Mucosa of rectum (tissue), 2 donors: Measurements from ENCODE around the gene NBPF11.
"Not testable (repeated sequence)": the region's sequence is repeated elsewhere in the genome, so short reads cannot be mapped to it uniquely, and the experiment has no call there.

ENCODE experiments used
- H3K27ac ChIP-seq, 2 donors: one replicate each; pipeline ENCODE4 v1.7.0; 2013; ENCODE audit warnings: inconsistent platforms in 2 of 2, low read depth in 2 of 2, low read length in 2 of 2
- H3K27me3 ChIP-seq, 2 donors: one replicate each; pipeline ENCODE4 v1.7.0; 2013; ENCODE audit warnings: low read length in 2 of 2; ENCODE audit not compliant: control insufficient read depth in 2 of 2, insufficient read depth in 2 of 2
- H3K36me3 ChIP-seq, 2 donors: one replicate each; pipeline ENCODE4 v1.7.0; 2013; ENCODE audit warnings: low read length in 2 of 2; ENCODE audit not compliant: control insufficient read depth in 2 of 2, insufficient read depth in 2 of 2
- H3K4me1 ChIP-seq, 2 donors: one replicate each; pipeline ENCODE4 v1.7.0; 2013; ENCODE audit warnings: low read length in 2 of 2, mild to moderate bottlenecking in 1 of 2; ENCODE audit not compliant: control insufficient read depth in 2 of 2, insufficient read depth in 2 of 2
- H3K4me3 ChIP-seq, 2 donors: one replicate each; pipeline ENCODE4 v1.7.0; 2013; ENCODE audit warnings: low read length in 2 of 2
- H3K9ac ChIP-seq, 2 donors: one replicate each; pipeline ENCODE4 v1.7.0; 2013; ENCODE audit warnings: low read length in 2 of 2, low read depth in 1 of 2, mild to moderate bottlenecking in 1 of 2
- H3K9me3 ChIP-seq, 2 donors: one replicate each; pipeline ENCODE4 v1.7.0; 2013; ENCODE audit warnings: low read length in 2 of 2; ENCODE audit not compliant: control insufficient read depth in 2 of 2
- donor health status: healthy.
- donor health status: Normal muscosa, but diverticular disease.

Gene NBPF11

DNA sequence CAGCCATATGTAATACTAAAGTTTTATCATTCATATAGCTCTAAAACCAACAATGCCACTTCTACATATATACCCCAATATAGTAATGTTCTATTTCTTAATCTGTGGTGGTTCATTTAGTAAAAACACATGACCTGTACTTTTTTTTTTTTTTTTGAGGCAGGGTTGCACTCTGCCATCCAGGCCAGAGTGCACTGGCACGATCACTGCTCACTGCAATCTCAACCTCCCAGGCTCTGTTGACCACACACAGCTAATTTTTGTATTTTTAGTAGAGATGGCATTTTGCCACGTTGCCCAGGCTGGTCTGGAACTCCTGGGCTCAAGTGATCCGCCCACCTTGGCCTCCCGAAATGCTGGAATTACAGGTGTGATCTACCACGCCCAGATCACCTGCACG lies 2.1 kb downstream of the NBPF11 start:
- H3K4me1 ChIP-seq, H3K27ac ChIP-seq, H3K9ac ChIP-seq, H3K4me3 ChIP-seq, H3K9me3 ChIP-seq, H3K36me3 ChIP-seq, H3K27me3 ChIP-seq: not testable (repeated sequence)

DNA sequence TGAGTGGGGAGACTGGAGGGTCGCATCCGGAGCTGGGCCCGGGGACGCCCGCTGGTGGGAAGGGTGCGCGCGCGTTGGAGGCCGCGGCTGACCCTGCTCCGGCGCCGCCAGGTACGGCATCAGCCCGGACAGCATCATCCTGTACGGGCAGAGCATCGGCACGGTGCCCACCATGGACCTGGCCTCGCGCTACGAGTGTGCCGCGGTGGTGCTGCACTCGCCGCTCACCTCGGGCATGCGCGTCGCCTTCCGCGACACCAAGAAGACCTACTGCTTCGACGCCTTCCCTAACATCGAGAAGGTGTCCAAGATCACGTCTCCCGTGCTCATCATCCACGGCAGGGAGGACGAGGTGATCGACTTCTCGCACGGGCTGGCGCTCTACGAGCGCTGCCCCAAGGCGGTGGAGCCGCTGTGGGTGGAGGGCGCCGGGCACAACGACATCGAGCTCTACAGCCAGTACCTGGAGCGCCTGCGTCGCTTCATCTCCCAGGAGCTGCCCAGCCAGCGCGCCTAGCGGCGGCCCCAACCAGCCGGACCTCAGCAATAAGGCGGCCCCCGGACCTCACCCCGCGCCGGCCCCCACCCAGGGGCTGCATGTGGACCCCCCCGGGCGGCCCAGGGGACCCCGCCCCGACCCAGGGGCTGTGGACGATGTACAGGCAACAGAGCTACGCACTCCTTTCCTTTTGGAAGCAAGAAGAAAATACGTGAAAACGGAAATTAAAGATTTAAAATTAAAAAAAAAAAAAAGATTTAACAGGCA lies 2.8 kb downstream of the NBPF11 start:
- not testable (repeated sequence) for H3K36me3 ChIP-seq, H3K9me3 ChIP-seq, H3K4me3 ChIP-seq, H3K27me3 ChIP-seq, H3K27ac ChIP-seq, H3K9ac ChIP-seq, H3K4me1 ChIP-seq

DNA sequence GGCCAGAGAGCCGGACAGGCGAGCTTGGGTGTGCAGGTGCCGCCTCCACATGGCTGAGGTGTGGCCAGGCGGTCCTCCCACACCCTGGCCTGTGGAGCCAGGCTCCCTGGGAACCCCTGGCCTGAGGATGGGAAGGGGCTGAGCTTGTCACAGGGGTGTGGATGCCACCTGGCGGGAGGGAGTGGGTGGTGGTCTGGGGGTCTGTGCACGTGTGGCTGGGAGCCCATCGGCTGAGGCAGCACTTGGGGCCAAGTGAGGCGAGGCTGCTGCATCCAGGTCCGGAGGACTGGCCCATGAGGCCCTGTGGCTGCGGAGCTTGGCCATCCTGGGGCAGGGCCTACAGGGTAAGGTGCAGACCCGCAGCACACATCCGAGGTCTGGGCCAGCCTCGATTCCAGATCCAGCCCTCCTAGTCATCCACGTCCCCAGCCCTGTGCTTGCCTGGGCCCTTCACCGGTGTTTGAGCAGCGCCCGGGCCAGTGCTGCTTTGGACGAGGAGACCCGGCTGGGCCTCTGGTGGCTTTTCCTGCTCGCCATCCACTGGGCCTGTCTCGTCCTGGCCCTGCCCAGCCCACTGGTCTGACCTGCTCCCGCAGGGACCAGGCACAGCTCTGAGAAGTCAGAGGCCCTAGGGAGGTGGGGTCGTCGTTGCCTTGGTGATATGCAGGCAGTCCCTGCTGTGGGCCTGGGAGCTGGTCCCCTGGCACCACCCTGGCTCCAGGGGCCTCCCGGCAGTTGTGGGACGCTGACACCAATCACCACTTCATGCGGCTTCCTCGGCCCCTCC lies 4.8 kb downstream of the NBPF11 start:
- H3K36me3 ChIP-seq, H3K4me3 ChIP-seq, H3K27me3 ChIP-seq, H3K9me3 ChIP-seq, H3K27ac ChIP-seq, H3K4me1 ChIP-seq, H3K9ac ChIP-seq: not testable (repeated sequence)

DNA sequence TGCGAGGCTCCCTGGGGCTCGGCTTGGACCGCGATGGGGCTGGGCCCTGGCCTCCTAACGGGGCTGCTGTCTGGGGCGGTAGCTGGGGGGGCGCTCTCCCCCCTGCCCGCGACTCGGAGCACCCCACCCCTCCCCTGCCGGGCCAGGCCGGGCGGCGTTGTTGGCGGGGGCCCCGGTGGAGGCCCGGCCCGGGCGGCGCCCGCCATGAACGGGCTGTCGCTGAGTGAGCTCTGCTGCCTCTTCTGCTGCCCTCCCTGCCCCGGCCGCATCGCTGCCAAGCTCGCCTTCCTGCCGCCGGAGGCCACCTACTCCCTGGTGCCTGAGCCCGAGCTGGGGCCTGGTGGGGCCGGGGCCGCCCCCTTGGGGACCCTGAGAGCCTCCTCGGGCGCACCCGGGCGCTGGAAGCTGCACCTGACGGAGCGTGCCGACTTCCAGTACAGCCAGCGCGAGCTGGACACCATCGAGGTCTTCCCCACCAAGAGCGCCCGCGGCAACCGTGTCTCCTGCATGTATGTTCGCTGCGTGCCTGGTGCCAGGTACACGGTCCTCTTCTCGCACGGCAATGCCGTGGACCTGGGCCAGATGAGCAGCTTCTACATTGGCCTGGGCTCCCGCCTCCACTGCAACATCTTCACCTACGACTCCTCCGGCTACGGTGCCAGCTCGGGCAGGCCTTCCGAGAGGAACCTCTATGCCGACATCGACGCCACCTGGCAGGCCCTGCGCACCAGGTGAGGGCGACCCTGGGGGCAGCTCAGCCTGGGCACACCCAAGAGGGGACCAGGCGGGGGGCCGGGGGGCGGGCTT lies 5.7 kb downstream of the NBPF11 start:
- H3K4me3 ChIP-seq, result not testable (repeated sequence)

DNA sequence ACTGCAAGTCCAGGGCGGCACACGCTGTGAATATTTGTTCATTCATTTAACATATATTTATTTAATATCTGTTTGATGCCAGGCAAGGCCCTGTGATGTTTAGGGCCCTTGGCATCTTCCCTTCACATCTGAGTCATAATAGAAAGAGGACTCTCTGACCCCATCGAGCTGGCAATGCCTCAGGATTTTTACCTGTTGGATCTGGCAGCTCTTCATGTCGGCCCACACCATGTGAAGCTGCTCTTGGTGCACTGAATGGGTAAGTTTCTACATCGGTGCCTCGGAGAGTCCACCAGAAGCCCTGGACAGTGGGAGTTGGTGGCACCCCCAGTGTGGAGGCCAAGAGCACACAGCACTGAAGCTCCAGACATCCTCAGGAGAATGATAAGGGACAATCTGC lies 8.9 kb downstream of the NBPF11 start:
- not testable (repeated sequence) for H3K4me3 ChIP-seq, H3K36me3 ChIP-seq, H3K27ac ChIP-seq, H3K9ac ChIP-seq, H3K9me3 ChIP-seq, H3K27me3 ChIP-seq, H3K4me1 ChIP-seq

More for the DNA sequence above, 5.7 kb downstream of the NBPF11 start:
- H3K36me3 ChIP-seq, H3K4me1 ChIP-seq, H3K9ac ChIP-seq, H3K9me3 ChIP-seq, H3K27me3 ChIP-seq, H3K27ac ChIP-seq: not testable (repeated sequence)

DNA sequence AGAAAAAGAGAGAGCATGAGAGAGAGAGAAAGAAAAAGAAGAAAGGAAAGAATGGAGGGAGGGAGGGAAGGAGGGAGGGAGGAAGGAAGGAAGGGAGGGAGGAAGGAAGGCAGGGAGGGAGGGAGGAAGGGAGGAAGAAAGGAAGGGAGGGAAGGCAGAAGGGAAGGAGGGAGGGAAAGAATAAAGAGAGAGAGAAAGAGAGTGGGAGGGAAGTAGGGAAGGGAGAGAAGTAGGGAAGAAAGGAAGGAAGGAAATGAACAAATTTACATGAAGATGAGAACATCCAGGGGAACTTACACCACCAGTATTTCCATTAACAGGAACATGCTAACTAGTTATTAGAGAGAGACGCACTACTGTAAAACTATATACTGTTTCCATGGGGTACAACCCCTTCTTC lies 10.1 kb downstream of the NBPF11 start:
- H3K4me3 ChIP-seq, H3K9ac ChIP-seq, H3K27ac ChIP-seq, H3K36me3 ChIP-seq, H3K4me1 ChIP-seq, H3K9me3 ChIP-seq, H3K27me3 ChIP-seq: not testable (repeated sequence)

DNA sequence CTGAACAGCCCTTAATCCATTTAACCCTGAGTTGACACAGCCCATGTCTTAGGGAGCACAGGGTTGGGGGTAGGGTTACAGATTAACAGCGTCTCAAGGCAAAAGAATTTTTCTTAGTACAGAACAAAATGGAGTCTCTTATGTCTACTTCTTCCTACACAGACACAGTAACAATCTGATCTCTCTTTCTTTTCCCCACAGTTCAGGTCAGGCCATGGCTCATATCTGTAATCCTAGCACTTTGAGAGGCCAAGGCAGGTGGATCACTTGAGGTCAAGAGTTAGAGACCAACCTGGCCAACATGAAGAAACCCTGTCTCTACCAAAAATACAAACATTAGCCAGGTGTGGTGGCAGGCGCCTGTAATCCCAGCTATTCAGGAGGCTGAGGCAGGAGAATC lies 13.5 kb downstream of the NBPF11 start:
- H3K9me3 ChIP-seq, H3K27me3 ChIP-seq, H3K27ac ChIP-seq, H3K4me1 ChIP-seq, H3K4me3 ChIP-seq, H3K36me3 ChIP-seq, H3K9ac ChIP-seq: not testable (repeated sequence)

DNA sequence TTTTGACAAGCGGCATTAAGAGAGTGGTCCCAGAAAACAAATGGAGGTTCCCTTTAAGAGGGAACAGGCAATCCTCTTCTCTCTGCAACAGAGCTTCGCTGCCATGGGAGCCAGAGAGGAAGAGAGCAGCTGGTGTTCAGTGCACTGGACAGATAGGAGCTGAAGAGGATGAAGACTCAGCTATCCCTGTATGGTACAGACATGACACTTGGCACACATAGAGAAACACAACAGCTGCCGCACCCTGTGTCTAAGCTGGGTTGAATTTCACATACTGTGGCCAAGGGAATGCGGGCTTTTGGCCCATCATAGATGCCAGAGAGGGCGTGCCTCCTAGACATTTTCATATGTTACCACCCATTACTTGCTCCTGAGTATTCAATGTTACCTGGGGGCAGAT lies 29.7 kb downstream of the NBPF11 start:
- H3K4me1 ChIP-seq, H3K4me3 ChIP-seq, H3K36me3 ChIP-seq, H3K9ac ChIP-seq, H3K27me3 ChIP-seq, H3K9me3 ChIP-seq, H3K27ac ChIP-seq: not testable (repeated sequence)

DNA sequence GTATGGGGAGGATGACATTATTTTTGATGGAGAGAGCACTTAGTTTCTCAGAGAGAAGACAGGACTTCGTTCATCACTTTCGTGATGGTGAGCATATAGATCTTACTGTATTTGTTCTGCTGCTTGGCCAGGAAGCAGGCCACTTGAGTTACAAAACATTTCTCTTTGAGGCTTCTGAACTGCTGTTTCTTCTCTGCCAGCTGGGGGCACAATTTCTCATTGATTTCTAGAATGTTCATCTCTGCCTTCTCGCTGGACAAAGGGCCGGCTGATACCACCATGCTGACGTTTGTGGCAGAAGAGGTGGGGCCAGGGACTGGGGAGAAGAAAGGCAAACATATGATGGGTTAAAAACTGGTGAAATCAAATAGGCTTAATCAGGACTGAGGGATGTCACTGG lies 31.7 kb downstream of the NBPF11 start:
- H3K36me3 ChIP-seq, H3K27me3 ChIP-seq, H3K27ac ChIP-seq, H3K9me3 ChIP-seq, H3K4me1 ChIP-seq, H3K9ac ChIP-seq, H3K4me3 ChIP-seq: not testable (repeated sequence)

DNA sequence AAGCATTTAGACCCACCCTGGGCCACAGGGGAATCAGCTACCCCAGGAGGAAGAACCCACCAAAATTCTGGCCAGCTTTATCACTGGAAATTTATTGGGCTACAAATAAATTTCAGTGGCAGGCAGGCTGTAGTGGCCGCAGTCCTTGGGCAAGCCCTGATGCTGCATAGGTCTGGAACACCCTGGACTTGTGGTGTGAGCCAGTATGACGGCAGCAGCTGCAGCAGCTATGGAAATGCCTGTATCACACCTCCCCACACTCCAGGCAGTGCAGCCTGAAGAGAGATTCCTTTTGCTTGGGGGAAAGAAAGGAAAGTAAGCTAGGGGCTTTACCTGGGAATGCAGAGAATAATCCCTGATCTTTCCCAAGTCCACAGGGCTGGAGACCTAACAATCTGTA lies 56.3 kb downstream of the NBPF11 start:
- not testable (repeated sequence) for H3K27me3 ChIP-seq, H3K4me3 ChIP-seq, H3K9me3 ChIP-seq, H3K27ac ChIP-seq, H3K9ac ChIP-seq, H3K4me1 ChIP-seq, H3K36me3 ChIP-seq
